Measurements from ENCODE around the gene TRIAP1. TPM values are rescaled to one million over a fixed set of nuclear protein-coding genes. Genes with fewer than 3 reads are reported as not detected.

The TRIAP1 gene
- polyA plus RNA-seq, 1 donor (not counting 4 experiments of a cell fraction or from before 2014, with no cell fraction given) = 71.1 TPM

GRCh38 chr12:120403869-120404268 is 42.3 kb downstream of the TRIAP1 start:
- FAIRE-seq = no peak
- Histone ChIP-seq H3K9me1 (ENCODE audit: control insufficient read depth, extremely low read depth, insufficient read depth, low read length) (no peaks in the 10 kb centered on the region), H3K4me1 (ENCODE audit: control insufficient read depth, extremely low read depth, insufficient read depth, low read length) (no peaks in the 10 kb centered on the region), H4K20me1 (ENCODE audit: control insufficient read depth, extremely low read depth, insufficient read depth, low read length) (no peaks in the 10 kb centered on the region), H3K27ac (ENCODE audit: control insufficient read depth, insufficient read depth, low read length) (no peak overlapping the region), H3K36me3 (ENCODE audit: control insufficient read depth in 2 of 2, extremely low read depth in 1 of 2, insufficient read depth in 2 of 2, low read length in 2 of 2) (no peaks in the 10 kb centered on the region), H3K4me2 (ENCODE audit: control insufficient read depth, extremely low read depth, insufficient read depth, low read depth, low read length) (no peak overlapping the region), H3K4me3 (ENCODE audit: control insufficient read depth in 2 of 3, extremely low read depth in 1 of 3, insufficient read depth in 2 of 3, low read depth in 1 of 3, low read length in 3 of 3) (no peak overlapping the region), H2AFZ (ENCODE audit: control insufficient read depth, low read length) (no peak overlapping the region), H3K9me3 (ENCODE audit: control insufficient read depth, low read depth, low read length) (no peaks in the 10 kb centered on the region), H3K27me3 (ENCODE audit: control insufficient read depth, extremely low read depth, insufficient read depth, low read length) (no peaks in the 10 kb centered on the region), H3K9ac (ENCODE audit: control insufficient read depth, extremely low read depth, insufficient read depth, low read length) (no peak overlapping the region), H3K79me2 (ENCODE audit: control insufficient read depth, insufficient read depth, low read length) (no peaks in the 10 kb centered on the region)
- dilution Hi-C loops (cut with MboI; ENCODE audit: extremely low pct_ligation_motif_present, low sequenced_read_pairs) = no loop called here
- DNase-seq (ENCODE audit: low read depth, low spot score) = no peak
- TF ChIP-seq EZH2 (IDR thresholded peaks at IDR 0.05; ENCODE audit: low read length) = no peak
- TF ChIP-seq, protein P1, sequence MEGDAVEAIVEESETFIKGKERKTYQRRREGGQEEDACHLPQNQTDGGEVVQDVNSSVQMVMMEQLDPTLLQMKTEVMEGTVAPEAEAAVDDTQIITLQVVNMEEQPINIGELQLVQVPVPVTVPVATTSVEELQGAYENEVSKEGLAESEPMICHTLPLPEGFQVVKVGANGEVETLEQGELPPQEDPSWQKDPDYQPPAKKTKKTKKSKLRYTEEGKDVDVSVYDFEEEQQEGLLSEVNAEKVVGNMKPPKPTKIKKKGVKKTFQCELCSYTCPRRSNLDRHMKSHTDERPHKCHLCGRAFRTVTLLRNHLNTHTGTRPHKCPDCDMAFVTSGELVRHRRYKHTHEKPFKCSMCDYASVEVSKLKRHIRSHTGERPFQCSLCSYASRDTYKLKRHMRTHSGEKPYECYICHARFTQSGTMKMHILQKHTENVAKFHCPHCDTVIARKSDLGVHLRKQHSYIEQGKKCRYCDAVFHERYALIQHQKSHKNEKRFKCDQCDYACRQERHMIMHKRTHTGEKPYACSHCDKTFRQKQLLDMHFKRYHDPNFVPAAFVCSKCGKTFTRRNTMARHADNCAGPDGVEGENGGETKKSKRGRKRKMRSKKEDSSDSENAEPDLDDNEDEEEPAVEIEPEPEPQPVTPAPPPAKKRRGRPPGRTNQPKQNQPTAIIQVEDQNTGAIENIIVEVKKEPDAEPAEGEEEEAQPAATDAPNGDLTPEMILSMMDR (optimal IDR thresholded peaks at IDR 0.05 in 1 of 3, IDR thresholded peaks at IDR 0.05 in 1 of 3, conservative IDR thresholded peaks at IDR 0.05 in 1 of 3; ENCODE audit: extremely low read depth in 1 of 3, insufficient read depth in 2 of 3, low read length in 3 of 3) = no peak

DNA sequence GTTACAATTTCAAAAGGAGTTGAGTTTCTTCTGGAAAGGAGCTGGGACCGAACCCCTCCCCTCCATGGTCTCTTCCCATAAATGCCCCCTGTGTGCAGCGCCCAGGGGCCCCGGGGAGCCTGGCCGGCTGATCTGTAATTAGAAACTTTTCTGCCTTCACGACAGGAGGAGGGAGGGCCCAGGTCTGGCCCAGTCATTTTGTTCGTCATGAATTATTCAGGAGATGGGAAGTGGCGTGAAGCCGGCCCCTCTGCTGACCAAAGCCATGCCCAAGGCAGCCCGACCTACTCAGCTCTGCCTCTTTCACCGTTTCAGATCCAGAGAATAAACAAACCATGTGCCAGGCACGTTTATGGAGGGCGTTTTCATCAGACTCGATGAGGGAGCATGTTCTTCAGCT is 44.0 kb downstream of the TRIAP1 start:
- dilution Hi-C loops (cut with MboI; ENCODE audit: extremely low pct_ligation_motif_present, low sequenced_read_pairs) = no loop called here
- Histone ChIP-seq H4K20me1 (ENCODE audit: control insufficient read depth, extremely low read depth, insufficient read depth, low read length) (no peaks in the 10 kb centered on the region), H3K27ac (ENCODE audit: control insufficient read depth, insufficient read depth, low read length) (no peak overlapping the region), H3K4me2 (ENCODE audit: control insufficient read depth, extremely low read depth, insufficient read depth, low read depth, low read length) (no peak overlapping the region), H3K9me1 (ENCODE audit: control insufficient read depth, extremely low read depth, insufficient read depth, low read length) (no peaks in the 10 kb centered on the region), H3K9ac (ENCODE audit: control insufficient read depth, extremely low read depth, insufficient read depth, low read length) (no peak overlapping the region), H3K4me3 (ENCODE audit: control insufficient read depth in 2 of 3, extremely low read depth in 1 of 3, insufficient read depth in 2 of 3, low read depth in 1 of 3, low read length in 3 of 3) (no peak overlapping the region), H3K9me3 (ENCODE audit: control insufficient read depth, low read depth, low read length) (no peaks in the 10 kb centered on the region), H3K4me1 (ENCODE audit: control insufficient read depth, extremely low read depth, insufficient read depth, low read length) (no peaks in the 10 kb centered on the region), H2AFZ (ENCODE audit: control insufficient read depth, low read length) (no peak overlapping the region), H3K36me3 (ENCODE audit: control insufficient read depth in 2 of 2, extremely low read depth in 1 of 2, insufficient read depth in 2 of 2, low read length in 2 of 2) (no peaks in the 10 kb centered on the region), H3K27me3 (ENCODE audit: control insufficient read depth, extremely low read depth, insufficient read depth, low read length) (no peaks in the 10 kb centered on the region), H3K79me2 (ENCODE audit: control insufficient read depth, insufficient read depth, low read length) (no peaks in the 10 kb centered on the region)
- no peak for DNase-seq (ENCODE audit: low read depth, low spot score)
- FAIRE-seq = no peak
- TF ChIP-seq, protein P1 (optimal IDR thresholded peaks at IDR 0.05 in 1 of 3, IDR thresholded peaks at IDR 0.05 in 1 of 3, conservative IDR thresholded peaks at IDR 0.05 in 1 of 3; ENCODE audit: extremely low read depth in 1 of 3, insufficient read depth in 2 of 3, low read length in 3 of 3) = no peak
- no peak for TF ChIP-seq EZH2 (IDR thresholded peaks at IDR 0.05; ENCODE audit: low read length)
